ENCODE results near the gene ANKRD11.
"Not testable (repeated sequence)": the region's sequence is repeated elsewhere in the genome, so short reads cannot be mapped to it uniquely, and the experiment has no call there.

ANKRD11 gene

GRCh38 chr16:89407282-89407924, 83.0 kb downstream of the ANKRD11 start:
- DNase-seq (ENCODE audit: low read depth in 2 of 2): no peak

GRCh38 chr16:89406277-89406888, 84.0 kb downstream of the ANKRD11 start:
- DNase-seq (ENCODE audit: low read depth in 2 of 2): no peak

- DNase-seq (ENCODE audit: low read depth in 2 of 2): no peak
Observed at GRCh38 chr16:89404561-89404960, 85.8 kb downstream of the ANKRD11 start.

GRCh38 chr16:89402962-89403361, 87.4 kb downstream of the ANKRD11 start:
- no peak for DNase-seq (ENCODE audit: low read depth in 2 of 2)

GRCh38 chr16:89401641-89402445, 88.5 kb downstream of the ANKRD11 start:
- no peak for DNase-seq (ENCODE audit: low read depth in 2 of 2)

- DNase-seq (ENCODE audit: low read depth in 2 of 2): no peak
Observed at GRCh38 chr16:89401205-89401604, 89.2 kb downstream of the ANKRD11 start.

GRCh38 chr16:89400740-89401139, 89.6 kb downstream of the ANKRD11 start:
- DNase-seq (ENCODE audit: low read depth in 2 of 2): no peak

GRCh38 chr16:89398924-89399323, 91.4 kb downstream of the ANKRD11 start:
- DNase-seq (ENCODE audit: low read depth in 2 of 2): no peak

GRCh38 chr16:89397331-89397861, 93.0 kb downstream of the ANKRD11 start:
- DNase-seq (ENCODE audit: low read depth in 2 of 2): no peak

GRCh38 chr16:89396156-89396555, 94.2 kb downstream of the ANKRD11 start:
- DNase-seq (ENCODE audit: low read depth in 2 of 2): no peak

GRCh38 chr16:89395150-89396142, 94.9 kb downstream of the ANKRD11 start:
- DNase-seq (ENCODE audit: low read depth in 2 of 2): no peak

- DNase-seq (ENCODE audit: low read depth in 2 of 2): no peak
Observed at GRCh38 chr16:89393738-89394406, 96.5 kb downstream of the ANKRD11 start.

GRCh38 chr16:89392881-89393737, 97.3 kb downstream of the ANKRD11 start:
- no peak for DNase-seq (ENCODE audit: low read depth in 2 of 2)

- not testable (repeated sequence) for DNase-seq (ENCODE audit: low read depth in 2 of 2)
Observed at GRCh38 chr16:89390224-89390583, 100.2 kb downstream of the ANKRD11 start.

- DNase-seq (ENCODE audit: low read depth in 2 of 2): not testable (repeated sequence)
Observed at GRCh38 chr16:89389504-89390223, 100.7 kb downstream of the ANKRD11 start.

- no peak for DNase-seq (ENCODE audit: low read depth in 2 of 2)
Observed at GRCh38 chr16:89388536-89388935, 101.8 kb downstream of the ANKRD11 start.

- no peak for DNase-seq (ENCODE audit: low read depth in 2 of 2)
Observed at GRCh38 chr16:89386306-89387185, 103.8 kb downstream of the ANKRD11 start.

- no peak for DNase-seq (ENCODE audit: low read depth in 2 of 2)
Observed at GRCh38 chr16:89385712-89386111, 104.6 kb downstream of the ANKRD11 start.

Data from stimulated activated CD8-positive, alpha-beta memory T cell treated with anti-CD3 and anti-CD28 coated beads, Interleukin-15, amount 100 ng/mL, for 48 hours (primary cell).